Measurements from ENCODE around the gene DOK4. TPM values are rescaled to one million over a fixed set of nuclear protein-coding genes. Genes with fewer than 3 reads are reported as not detected.

The DOK4 gene
- total RNA-seq = 19.4 TPM

DNA sequence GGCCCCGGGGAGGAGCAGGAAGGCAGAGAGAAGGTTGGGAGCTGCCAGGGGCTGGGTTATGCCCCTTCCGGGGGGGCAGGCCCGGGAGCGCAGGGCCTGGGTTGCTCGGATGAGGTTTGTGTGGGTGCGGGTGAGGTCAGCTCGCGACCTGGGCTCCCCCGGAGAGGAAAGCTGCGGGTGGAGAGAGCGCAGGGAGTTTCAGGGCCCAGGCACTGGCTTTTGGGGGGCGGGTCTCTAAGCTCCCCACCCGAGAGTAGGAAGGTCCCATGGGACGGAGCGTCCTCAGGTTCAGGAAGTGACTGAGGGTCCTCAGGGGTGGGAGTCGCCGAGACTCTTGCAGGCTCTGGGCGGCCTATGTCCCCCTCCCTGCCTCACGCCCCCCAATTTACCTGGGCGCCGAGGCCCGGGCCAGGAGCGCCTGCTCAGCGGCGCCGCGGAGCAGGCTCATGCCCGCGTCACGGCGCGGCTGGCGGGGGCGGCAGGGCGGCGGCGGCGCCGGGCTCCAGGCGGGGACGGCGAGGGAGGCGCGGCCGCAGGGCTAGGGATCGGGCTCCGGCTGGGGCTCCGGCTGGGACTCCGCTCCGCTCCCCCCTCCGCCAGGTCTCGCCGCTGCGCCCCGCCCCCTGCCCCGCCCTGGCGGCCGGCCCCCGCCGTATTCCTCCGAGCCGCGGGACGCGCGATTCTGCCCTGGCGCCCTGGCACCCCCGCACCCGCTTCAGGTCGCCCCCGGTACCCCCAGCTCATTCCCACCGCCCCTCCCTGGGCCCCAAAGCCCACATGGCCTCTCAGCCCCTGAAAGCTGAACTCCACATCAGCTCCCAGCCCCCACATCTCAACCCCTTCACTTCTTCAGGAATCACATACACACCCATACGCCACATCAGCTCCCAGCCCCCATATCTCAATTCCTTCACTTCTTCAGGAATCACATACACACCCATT is at the start of gene DOK4:
TSS of gene DOK4 (minus strand) at position 578 of the 942 bp plus-strand sequence. CDS start 6,986 bp downstream, outside the sequence.
- TF ChIP-seq, protein P1, sequence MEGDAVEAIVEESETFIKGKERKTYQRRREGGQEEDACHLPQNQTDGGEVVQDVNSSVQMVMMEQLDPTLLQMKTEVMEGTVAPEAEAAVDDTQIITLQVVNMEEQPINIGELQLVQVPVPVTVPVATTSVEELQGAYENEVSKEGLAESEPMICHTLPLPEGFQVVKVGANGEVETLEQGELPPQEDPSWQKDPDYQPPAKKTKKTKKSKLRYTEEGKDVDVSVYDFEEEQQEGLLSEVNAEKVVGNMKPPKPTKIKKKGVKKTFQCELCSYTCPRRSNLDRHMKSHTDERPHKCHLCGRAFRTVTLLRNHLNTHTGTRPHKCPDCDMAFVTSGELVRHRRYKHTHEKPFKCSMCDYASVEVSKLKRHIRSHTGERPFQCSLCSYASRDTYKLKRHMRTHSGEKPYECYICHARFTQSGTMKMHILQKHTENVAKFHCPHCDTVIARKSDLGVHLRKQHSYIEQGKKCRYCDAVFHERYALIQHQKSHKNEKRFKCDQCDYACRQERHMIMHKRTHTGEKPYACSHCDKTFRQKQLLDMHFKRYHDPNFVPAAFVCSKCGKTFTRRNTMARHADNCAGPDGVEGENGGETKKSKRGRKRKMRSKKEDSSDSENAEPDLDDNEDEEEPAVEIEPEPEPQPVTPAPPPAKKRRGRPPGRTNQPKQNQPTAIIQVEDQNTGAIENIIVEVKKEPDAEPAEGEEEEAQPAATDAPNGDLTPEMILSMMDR (IDR thresholded peaks at IDR 0.05) = no peak
- TF ChIP-seq POLR2A (IDR thresholded peaks at IDR 0.05) = peak in 1 of 2 donors; percentile 45
- H3K27ac ChIP-seq = peak within 1 kb of the TSS; percentile 77
- DNase-seq (ENCODE audit: extremely low spot score in 2 of 2) = no peak
- H3K36me3 ChIP-seq = no peaks in the 10 kb centered on the region
- no peaks in the 10 kb centered on the region for H3K9me3 ChIP-seq
- peak within 1 kb of the TSS; percentile 85 to 93 for H3K4me3 ChIP-seq
- peaks cover 39% of the 10 kb centered on the region for H3K4me1 ChIP-seq
- intact Hi-C loops (cut with DNase I) = no loop called here
- H3K27me3 ChIP-seq = no peaks in the 10 kb centered on the region

DNA sequence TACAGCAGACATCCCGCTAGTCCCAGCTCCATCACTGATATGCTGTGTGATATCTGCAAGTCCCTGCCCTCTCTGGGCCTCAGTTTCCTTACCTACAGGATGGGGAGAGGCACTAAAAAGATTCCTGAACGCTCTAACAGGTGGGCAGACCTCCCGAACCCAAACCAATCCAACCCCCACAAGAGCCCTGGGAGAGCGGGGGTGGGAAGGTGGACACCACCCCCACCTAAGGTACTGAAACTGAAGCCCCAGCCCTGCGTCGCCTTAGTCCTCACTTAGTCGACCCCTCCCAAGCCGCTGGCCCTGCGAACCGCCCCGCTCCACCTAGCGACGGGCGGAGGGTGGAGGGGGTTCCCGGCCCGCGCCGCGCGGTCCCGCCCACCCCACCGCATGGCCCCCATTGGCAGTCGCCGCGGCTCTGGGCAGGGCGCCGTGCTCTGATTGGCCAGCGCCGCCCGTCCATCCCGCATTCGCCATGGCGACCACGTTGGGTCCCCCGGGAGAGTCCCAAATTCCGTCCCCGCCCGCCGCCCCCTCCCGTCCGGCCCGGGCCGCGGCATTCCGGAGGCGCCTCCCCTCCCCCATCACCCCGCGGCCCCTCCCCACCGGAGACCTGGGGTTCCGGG is 49.5 kb upstream of the DOK4 start:
- H3K36me3 ChIP-seq = no peaks in the 10 kb centered on the region
- H3K4me3 ChIP-seq = peak overlapping the region; percentile 96 to 98
- H3K9me3 ChIP-seq = no peaks in the 10 kb centered on the region
- H3K27me3 ChIP-seq = no peaks in the 10 kb centered on the region
- H3K27ac ChIP-seq = peak overlapping the region; percentile 97
- TF ChIP-seq, protein P1 (IDR thresholded peaks at IDR 0.05) = no peak
- TF ChIP-seq POLR2A (IDR thresholded peaks at IDR 0.05) (no peak), POLR2AphosphoS5 (IDR thresholded peaks at IDR 0.05; ENCODE audit: insufficient read depth in 1 of 2, low read depth in 1 of 2) (peak in 1 of 2 donors; percentile 52)
- intact Hi-C loops (cut with DNase I) = loop anchor here (10.0 kb wide), 1 partner anchor 231 kb away; no protein-coding TSS in a partner anchor
- H3K4me1 ChIP-seq = peaks cover 57% of the 10 kb centered on the region
- peak; percentile 92 to 96 for DNase-seq (ENCODE audit: extremely low spot score in 2 of 2)

DNA sequence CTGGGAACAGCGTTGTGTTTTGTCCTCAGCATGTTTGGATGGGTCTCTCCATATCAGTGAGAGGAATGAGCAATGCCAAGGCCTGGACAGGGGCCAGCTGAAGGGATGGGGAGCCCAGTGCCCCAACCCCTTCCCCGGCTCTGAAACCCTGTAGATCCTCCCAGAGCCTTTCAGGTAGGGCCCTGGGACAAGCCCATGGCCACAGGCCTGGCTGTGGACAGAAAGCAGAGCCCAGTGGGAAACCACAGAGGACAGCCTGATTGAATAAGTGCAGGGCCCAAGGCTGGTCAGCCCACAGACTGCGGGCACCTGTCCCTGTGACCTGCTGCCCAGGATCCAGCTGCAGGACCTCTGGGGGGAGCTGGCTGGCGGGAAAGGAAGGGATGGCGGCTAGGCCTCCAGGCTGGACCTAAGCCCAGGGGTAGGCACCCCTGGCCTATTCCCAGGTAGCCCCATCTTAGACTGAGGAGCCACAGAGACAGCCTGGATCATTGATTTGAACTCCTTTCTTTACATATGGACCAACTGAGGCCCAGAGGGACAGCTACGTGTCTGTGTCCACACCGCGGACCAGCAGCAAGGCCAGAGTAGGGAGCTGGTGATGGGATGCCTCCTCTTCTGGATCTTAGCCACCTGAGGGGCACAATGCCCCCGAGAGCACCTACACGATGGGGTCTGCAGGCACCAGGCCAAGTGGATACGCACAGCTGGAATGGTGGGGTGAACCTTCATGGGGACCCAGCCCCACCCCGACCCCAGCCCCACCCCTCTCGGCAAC is 48.8 kb upstream of the DOK4 start:
- H3K4me1 ChIP-seq = peaks cover 64% of the 10 kb centered on the region
- H3K36me3 ChIP-seq = no peaks in the 10 kb centered on the region
- no peaks in the 10 kb centered on the region for H3K9me3 ChIP-seq
- TF ChIP-seq POLR2A (IDR thresholded peaks at IDR 0.05) = no peak
- no peak for TF ChIP-seq POLR2AphosphoS5 (IDR thresholded peaks at IDR 0.05; ENCODE audit: insufficient read depth in 1 of 2, low read depth in 1 of 2)
- TF ChIP-seq, protein P1 (IDR thresholded peaks at IDR 0.05) = no peak
- intact Hi-C loops (cut with DNase I) = loop anchor here (10.0 kb wide), 1 partner anchor 230 kb away; no protein-coding TSS in a partner anchor
- no peaks in the 10 kb centered on the region for H3K27me3 ChIP-seq
- peak overlapping the region; percentile 96 to 98 for H3K4me3 ChIP-seq
- DNase-seq (ENCODE audit: extremely low spot score in 2 of 2) = peak; percentile 89 to 93
- H3K27ac ChIP-seq = peak overlapping the region; percentile 97

DNA sequence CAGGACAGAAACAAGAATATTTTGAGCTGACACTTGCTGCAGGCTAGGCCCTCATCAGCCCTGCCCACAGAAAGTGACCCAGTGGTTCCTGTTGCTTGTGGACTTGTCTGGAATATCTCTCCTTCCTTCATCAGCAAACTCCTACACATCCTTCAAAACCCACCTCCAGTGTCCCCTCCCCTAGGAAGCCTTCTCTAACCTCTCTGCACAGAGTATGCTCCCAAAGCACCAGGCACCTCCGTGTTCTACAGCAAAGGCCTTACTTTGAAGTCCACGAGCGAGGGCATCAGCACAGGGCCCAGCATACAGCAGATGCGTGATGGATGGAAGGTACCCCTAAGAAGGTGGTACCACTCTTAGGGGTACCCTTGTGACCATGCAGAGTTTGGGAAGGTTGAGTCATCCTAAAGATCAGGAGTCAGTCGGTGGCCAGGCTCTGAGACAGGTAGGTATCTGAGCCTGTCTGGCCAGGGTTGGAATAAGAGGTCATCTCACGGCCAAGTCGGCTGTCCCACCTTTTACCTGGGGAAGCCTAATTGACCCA is 48.1 kb upstream of the DOK4 start:
- peaks cover 64% of the 10 kb centered on the region for H3K4me1 ChIP-seq
- H3K4me3 ChIP-seq = no peak overlapping the region
- H3K27ac ChIP-seq = peak overlapping the region; percentile 97
- H3K27me3 ChIP-seq = no peaks in the 10 kb centered on the region
- TF ChIP-seq POLR2A (IDR thresholded peaks at IDR 0.05) = no peak
- TF ChIP-seq, protein P1 (IDR thresholded peaks at IDR 0.05) = no peak
- no peak for TF ChIP-seq POLR2AphosphoS5 (IDR thresholded peaks at IDR 0.05; ENCODE audit: insufficient read depth in 1 of 2, low read depth in 1 of 2)
- intact Hi-C loops (cut with DNase I) = loop anchor here (10.0 kb wide), 1 partner anchor 230 kb away; no protein-coding TSS in a partner anchor
- peak in 1 of 2 donors; percentile 88 for DNase-seq (ENCODE audit: extremely low spot score in 2 of 2)
- H3K36me3 ChIP-seq = no peaks in the 10 kb centered on the region
- no peaks in the 10 kb centered on the region for H3K9me3 ChIP-seq

Measured in vagina (tissue), 2 donors.